Pulmonary artery endothelial cell (primary cell): ENCODE results near the gene LTBP2. TPM values are rescaled to one million over a fixed set of nuclear protein-coding genes. Genes with fewer than 3 reads are reported as not detected.

Source experiments
- DNase-seq: peaks from one replicate; pipeline ENCODE4 v3.0.0-alpha.2; 2011; ENCODE audit warnings: low read depth, low spot score
- total RNA-seq: library from RNA; depleted of rRNA; stranded (reverse); fragments of >200 nt; gene quantifications from 2 replicates; pipeline ENCODE4 v1.2.3, GENCODE V29; 2014

The LTBP2 gene
- total RNA-seq, 1 donor from 2014 or later = 232 TPM

DNA sequence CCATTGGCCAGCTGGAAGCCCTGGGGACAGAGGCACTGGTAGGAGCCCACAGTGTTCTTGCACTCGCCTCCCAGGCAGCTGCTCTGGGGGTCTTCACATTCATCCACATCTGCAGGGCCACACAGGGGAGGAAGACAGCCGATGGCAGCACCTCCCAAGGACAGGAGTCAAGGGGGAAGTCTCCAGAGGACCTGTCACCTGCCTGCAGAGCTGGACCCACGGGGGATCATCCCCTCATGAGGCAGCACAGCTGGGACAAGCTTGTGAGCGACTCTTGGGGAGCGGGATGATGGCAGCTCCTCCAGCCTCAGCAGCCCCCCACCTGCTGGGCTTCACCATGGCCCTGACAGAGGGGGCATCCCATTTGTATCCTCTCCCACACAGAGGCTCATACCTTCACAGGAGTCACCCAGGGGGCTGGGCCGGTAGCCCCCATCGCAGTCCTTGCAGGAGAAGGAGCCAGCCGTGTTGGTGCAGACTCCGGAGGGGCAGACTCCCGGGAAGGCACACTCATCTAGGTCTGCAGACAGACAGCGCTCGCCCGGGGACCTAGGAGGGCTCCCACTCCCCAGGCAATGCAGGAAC lies 103.1 kb downstream of the LTBP2 start:
- DNase-seq = no peak

DNA sequence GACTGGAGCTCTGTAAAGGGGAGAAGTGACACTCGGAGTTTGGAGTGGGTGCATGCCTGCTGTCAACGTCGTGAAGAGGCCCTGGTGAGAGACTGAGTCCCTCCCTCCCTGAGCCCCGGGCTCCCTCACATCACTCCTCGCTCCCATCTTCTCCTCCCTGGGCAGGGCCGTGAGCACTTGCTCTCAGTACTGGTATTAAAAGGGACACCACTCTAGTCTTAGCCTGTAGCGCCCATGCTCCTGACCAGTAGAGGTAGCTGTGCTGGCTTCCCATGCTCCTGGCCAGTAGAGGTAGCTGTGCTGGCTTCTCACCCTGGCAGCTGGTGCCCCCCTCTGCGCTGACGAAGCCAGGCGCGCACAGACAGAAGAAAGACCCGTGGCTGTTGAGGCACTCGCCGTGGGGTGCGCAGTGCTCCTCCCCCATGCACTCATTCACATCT lies 103.7 kb downstream of the LTBP2 start:
- no peak for DNase-seq

DNA sequence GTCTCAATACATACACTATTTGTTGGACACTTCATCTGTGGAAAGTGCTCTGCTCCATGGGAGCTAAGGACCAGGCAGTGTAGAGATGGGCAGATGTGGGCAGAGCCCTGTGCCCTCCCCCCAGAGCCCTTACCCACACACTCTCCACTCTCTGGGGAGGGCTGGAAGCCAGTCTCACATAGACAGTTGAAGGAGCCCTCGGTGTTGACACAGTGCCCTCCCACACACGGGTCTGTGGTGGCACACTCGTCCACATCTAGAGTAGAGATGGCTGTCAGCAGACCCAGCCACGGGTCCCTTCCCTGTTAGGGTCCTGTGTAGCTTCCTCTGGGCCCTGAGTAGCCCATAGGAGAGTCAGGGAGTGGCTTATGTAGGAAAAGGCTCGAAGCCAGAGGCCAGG lies 104.2 kb downstream of the LTBP2 start:
- DNase-seq = no peak

DNA sequence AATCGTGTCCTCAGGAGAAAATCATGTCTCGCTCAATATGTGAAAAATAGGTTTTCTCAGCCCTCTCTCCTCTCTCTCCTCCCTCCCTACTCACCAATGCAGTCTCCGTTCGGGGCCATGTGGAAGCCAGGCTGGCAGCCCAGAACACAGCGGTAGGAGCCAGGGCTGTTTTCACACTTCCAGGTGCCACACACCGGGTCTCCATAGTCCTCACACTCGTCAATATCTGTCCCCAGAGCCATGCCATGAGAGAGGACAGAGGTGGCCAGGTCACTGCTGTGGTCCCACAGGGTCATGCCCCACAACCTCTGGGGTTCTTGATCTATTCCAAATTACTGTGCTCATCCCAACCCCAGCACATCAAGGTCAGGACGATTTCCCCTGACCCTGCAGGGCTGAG lies 105.0 kb downstream of the LTBP2 start:
- no peak for DNase-seq

DNA sequence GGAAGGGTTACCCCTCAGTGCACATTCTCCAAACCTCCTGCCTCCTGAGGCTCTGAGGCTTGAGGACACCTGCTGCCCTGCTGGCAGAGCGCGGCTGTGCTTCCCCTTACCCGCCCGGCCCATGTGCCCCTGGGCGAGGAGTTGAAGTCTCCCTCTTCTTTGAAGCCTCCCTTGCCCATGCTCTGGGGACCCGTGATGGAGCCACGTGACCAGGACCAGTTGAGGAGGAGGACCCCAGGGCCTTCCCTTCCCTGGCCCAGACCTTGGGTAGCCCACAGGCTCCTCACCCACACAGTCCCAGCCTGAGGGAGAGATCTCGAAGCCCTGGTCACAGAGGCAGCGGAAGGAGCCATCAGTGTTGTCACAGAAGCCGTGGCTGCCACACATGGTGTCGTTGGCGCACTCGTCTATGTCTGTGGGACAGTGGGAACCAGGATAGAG lies 105.6 kb downstream of the LTBP2 start:
- DNase-seq = no peak

DNA sequence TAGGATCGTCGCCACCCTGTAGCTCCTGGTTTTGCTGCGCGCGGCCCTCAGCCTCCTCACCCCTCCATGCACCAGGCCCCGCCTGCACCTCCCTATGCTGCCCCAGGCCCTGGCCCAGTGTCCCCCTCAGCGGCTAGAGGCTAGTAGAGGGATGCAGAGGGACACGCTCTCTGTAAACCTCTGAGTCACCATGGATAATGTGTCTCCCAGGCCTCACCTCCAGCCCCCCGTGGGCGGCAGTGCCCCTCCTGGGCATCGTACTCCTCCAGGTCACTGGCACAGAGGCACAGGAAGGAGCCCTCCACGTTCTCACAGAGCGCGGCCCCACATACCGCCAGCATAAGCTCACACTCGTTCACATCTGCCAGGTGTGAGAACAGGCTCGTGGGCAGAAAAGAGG lies 106.2 kb downstream of the LTBP2 start:
- DNase-seq = no peak

- DNase-seq = no peak
These were observed 106.9 kb downstream of the LTBP2 start for GRCh38 chr14:74504874-74505720.

GRCh38 chr14:74504412-74504811 lies 107.6 kb downstream of the LTBP2 start:
- DNase-seq = no peak

GRCh38 chr14:74503938-74504335 lies 108.1 kb downstream of the LTBP2 start:
- DNase-seq = no peak

DNA sequence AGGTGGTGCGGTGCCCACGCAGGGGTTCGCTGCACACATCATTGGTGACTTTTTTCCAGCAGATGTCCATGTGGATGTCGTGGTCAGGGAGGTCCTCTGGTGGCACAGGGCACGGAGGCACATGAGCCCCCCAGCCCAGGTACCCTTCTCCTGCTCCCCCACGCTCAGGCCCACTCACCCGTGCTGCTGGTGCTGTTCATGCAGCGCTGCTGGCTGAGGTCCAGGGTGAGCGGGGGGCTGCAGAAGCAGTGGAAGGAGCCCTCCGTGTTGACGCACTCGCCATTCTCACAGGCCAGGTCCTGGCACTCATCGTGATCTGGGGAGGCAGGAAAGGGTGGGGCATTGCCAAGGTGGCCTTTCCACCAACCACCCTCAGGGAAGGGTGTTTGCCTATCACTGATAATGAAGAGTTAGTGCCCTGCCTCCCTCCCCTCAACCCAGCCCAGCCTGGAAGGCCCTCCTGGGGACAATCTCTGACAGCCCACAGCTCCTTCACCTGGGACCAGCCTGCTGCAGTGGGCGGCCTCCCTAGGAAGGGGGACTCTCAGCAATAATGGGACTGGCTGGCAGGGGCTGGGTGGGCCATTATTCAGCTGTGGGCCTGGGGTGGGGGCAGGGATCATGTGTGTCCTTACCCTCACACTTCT lies 108.6 kb downstream of the LTBP2 start:
- DNase-seq = no peak

DNA sequence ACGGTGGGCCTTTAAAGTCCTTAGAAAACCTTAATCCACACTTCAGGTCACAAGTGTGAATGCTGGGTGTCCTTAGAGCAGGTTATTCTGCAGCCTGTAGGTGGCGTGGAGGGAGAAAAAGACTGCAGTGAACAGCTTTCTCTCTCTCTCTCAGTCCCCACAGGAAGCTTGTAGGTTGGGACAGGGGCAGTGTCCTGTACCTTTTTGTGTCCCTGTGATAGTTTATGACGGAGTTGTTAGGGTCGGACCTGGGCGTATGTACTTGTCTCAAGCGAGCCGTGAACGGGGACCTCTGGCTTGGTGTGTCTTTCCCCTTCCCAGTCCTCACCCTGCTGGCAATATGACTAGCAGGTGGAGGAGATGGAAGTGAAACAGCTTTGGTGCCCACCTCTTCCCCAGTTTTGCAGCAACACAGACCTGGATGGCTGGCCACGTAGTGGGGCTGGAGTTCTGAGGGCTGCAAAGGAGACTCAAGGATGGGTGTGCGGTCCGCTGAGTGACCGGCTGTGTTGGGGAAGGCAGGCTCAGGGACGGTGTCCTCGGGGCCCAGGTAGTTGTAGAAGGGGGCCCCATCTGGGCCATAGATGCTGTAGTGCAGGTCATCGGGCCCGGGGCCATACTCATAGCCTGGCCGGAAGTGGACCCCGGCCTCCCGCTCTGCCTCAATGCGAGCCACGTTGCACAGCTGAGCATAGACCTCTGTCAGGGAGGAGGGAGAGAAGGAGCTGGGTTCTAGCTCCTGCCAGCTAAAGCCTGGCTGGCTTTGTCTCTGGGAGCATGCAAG lies 109.6 kb downstream of the LTBP2 start:
- DNase-seq = no peak

DNA sequence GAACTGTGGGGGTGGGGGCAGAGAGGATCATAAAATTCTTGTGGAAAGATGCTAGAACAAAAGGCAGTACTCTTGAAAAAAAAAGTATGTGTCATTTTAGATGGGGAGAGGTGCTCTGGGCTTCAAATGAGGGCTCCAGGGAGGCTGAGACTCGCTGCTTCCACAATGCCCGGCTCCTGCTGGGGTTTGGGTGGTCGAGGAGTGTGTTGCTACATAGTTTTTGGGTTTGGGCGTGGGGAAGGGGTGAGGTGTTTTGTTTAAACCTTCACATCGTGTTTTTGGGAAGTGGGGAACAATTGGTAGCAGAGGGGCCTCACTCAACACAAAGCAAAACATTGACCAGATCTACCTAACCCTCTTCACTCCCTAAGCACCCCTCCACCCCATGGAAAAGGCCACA lies 110.3 kb downstream of the LTBP2 start:
- DNase-seq = no peak

GRCh38 chr14:74501135-74501614 lies 110.9 kb downstream of the LTBP2 start:
- DNase-seq = peak; percentile 17

DNA sequence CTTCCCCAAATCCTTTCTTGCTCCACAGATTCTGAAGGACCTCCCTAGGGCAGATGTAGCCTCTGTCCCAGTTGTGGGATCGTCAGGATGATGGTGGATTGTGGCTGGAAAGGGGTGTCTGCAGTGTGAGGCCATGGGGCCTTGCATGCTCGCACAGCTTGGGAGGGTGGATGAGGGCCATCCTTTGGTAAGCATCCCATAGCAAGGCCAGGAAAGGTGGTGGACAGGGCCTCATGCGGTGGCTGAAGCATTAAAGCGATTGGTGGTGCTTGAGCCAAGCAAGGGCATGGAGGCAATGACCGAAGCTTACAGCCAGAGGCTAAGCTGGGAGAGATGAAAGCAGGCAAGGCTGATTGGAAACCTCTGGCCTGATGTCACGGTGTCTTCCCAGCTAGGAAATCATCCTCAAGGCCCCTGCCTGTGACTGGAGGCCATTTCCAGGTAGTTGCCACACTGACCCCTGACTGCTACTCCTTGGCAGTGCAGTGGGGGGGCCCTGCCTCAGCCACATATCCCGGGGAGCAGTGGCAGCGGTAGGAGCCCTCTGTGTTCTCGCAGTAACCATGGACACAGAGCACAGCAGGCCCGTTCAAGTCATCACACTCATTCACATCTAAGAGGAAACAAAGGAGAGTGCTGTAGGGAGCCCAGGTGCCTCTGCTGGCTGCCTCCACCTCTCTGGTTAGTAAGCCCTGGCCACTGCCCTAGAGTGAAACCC lies 111.5 kb downstream of the LTBP2 start:
- no peak for DNase-seq

GRCh38 chr14:74495356-74495755 lies 116.7 kb downstream of the LTBP2 start:
- no peak for DNase-seq

GRCh38 chr14:74493343-74494261 lies 118.4 kb downstream of the LTBP2 start, which contains the start of gene ISCA2:
Gene ISCA2, plus strand, starts transcription at chr14:74493765. Its CDS starts 10 bp downstream, at chr14:74493775.
- DNase-seq = peak; percentile 90

GRCh38 chr14:74492776-74493342 lies 119.2 kb downstream of the LTBP2 start, which contains the start of gene NPC2:
Gene NPC2, minus strand, starts transcription at chr14:74493305. Its CDS starts 31 bp downstream, at chr14:74493274.
- no peak for DNase-seq

GRCh38 chr14:74491956-74492775 lies 119.9 kb downstream of the LTBP2 start:
- DNase-seq = no peak
